Adrenal gland (tissue), 12 donors: ENCODE measurements around the gene ZNF396. TPM values are rescaled to one million over a fixed set of nuclear protein-coding genes. Genes with fewer than 3 reads are reported as not detected.

Source experiments
- DNase-seq, 7 donors: peaks; one replicate each; pipeline ENCODE4 v3.0.0-alpha.2; 2019 to 2020
- H3K27ac ChIP-seq, 5 donors: fragments of 200-600 bp; sonication (generic) in 4 of 5; 1 replicate in 3 of 5; 2 replicates in 2 of 5; pipeline versions ENCODE4 v1.5.1 to v1.8.0; 2016 to 2020; ENCODE audit warnings: mild to moderate bottlenecking in 1 of 5
- H3K27me3 ChIP-seq: fragments of 200-600 bp; 2 replicates; pipeline ENCODE4 v1.8.0; 2021
- H3K36me3 ChIP-seq, 2 donors: fragments of 200-600 bp; replicated peaks in 1 of 2; 1 replicate in 1 of 2; 2 replicates in 1 of 2; pipeline versions ENCODE4 v1.5.1 to v1.8.0; 2018 to 2022
- H3K4me1 ChIP-seq, 2 donors: fragments of 200-600 bp; replicated peaks in 1 of 2; 1 replicate in 1 of 2; 2 replicates in 1 of 2; pipeline versions ENCODE4 v1.5.1 to v1.8.0; 2018 to 2021
- H3K4me3 ChIP-seq, 4 donors: fragments of 200-600 bp; sonication (generic) in 3 of 4; one replicate each; pipeline ENCODE4 v1.5.1; 2016 to 2018
- H3K9me3 ChIP-seq, 3 donors: fragments of 200-600 bp; sonication (generic) in 1 of 3; replicated peaks in 1 of 3; 1 replicate in 2 of 3; 2 replicates in 1 of 3; pipeline versions ENCODE4 v1.5.1 to v1.8.0; 2016 to 2021
- CTCF ChIP-seq, 6 experiments: fragments of 450-650 bp in 4 of 6; fragments of 200-600 bp in 2 of 6; sonication (generic) in 1 of 6; IDR thresholded peaks; 1 replicate in 5 of 6; 2 replicates in 1 of 6; pipeline versions ENCODE4 v1.5.1 to v1.8.0; 2016 to 2021; ENCODE audit warnings: antibody characterized with exemption in 6 of 6, mild to moderate bottlenecking in 2 of 6, moderate library complexity in 1 of 6
- POLR2A ChIP-seq, 2 donors: fragments of 450-650 bp; IDR thresholded peaks; one replicate each; pipeline ENCODE4 v1.6.1; 2017; ENCODE audit warnings: antibody characterized with exemption in 2 of 2, mild to moderate bottlenecking in 2 of 2, moderate library complexity in 1 of 2
- WGBS, 4 donors: extraction: QIAGEN DNeasy Blood & Tissue Kit in 2 of 4; methylation state at CpG; one replicate each; pipeline versions ENCODE4 v1.1.5 to v1.1.7; 2013 to 2017; 5-methylcytosine and 5-hydroxymethylcytosine counted together
- intact Hi-C, 2 donors: fragments of 100-400 bp; cut with DNase I; formaldehyde crosslinking; loops; one replicate each; pipeline versions ENCODE4 v1.14.1 to v1.15.0; 2022 to 2023
- polyA plus RNA-seq, 3 donors: library from polyadenylated mRNA; stranded (reverse); fragments of 200-250 nt in 2 of 3; fragments of 350-450 nt in 1 of 3; fragmentation: Illumina TruSeq in 1 of 3; extraction: RNeasy Lipid Tissue Mini Kit (QIAGEN cat#74804) in 1 of 3; gene quantifications; one replicate each; pipeline ENCODE4 v1.2.3, GENCODE V29; 2013 to 2014
- total RNA-seq, 9 donors: library from RNA; depleted of rRNA in 4 of 9; stranded (reverse); fragments of >200 nt in 4 of 9; fragments of 120-200 nt in 1 of 9; fragmentation: NEBNext Ultra II Directional in 1 of 9; extraction: Animal tissue kit (Norgen Biotek cat#: 25700) in 1 of 9; gene quantifications; one replicate each; pipeline versions ENCODE4 v1.1.0 to v1.2.4, GENCODE V29; 2013 to 2023
- donor health status: healthy with polysubstance abuse.
- donor health status: Bipolar disorder and iron deficiency.
- donor health status: DM: yes; HTN: yes; CAD: no.
- donor health status: DM: no; HTN: no; CAD: no.
- donor health status: DM: no; HTN: no; CAD: no.
- donor health status: DM: yes; HTN: yes; CAD: no.

ZNF396 gene
- total and polyA plus RNA-seq, 12 donors, result 0.61 to 9.9 (median 3.7) TPM

DNA sequence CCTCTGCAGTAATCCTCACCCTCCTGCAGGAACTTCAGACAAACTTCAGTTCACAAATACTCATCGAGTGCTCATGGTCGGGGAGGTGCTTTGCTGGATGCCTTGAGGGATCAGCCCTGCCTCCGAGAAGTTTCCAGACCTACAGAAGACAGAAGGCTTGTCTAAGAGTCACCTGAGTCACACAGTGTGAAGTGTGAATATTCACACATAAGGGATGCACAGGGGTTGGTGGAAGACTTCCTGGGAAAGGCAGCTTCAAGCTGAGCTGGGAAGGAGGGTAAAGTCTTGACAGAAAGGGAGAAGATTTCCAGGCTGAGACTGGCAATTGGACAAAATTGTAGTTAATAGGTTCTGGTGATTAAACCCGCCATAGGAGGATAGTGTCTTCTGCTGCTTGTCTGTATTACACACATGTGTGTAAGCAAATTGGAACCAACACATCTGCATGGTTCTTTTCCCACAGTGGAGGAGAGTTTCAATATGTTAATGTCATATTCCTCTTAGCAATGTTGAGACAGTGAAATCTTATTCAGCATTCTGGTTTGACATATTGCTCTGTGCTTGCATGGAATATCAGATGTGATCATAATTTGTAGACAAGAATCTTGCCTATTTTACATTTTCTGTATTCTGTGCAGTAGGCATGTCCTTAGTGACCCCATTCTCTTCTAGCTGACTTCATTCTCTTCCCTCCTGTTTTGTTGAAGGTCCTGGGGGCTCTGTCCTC, 34.7 kb upstream of the ZNF396 start:
- H3K27ac ChIP-seq, result no peak overlapping the region
- H3K36me3 ChIP-seq, result no peaks in the 10 kb centered on the region
- 90 to 92% (median 90%) methylated on average over 2 to 4 of the region's 4 CpGs for WGBS, 4 donors
- no peak overlapping the region for H3K4me3 ChIP-seq
- H3K4me1 ChIP-seq, result peaks cover 0 to 10% of the 10 kb centered on the region in 2 donors
- DNase-seq, result no peak
- H3K9me3 ChIP-seq, result no peaks in the 10 kb centered on the region
- TF ChIP-seq POLR2A (IDR thresholded peaks at IDR 0.05), result no peak
- no peak for TF ChIP-seq CTCF (IDR thresholded peaks at IDR 0.05)
- intact Hi-C loops, result loop anchor here in 1 of 2 donors (10.0 kb wide), 1 partner anchor 163 kb away; no protein-coding TSS in a partner anchor
- no peaks in the 10 kb centered on the region for H3K27me3 ChIP-seq

DNA sequence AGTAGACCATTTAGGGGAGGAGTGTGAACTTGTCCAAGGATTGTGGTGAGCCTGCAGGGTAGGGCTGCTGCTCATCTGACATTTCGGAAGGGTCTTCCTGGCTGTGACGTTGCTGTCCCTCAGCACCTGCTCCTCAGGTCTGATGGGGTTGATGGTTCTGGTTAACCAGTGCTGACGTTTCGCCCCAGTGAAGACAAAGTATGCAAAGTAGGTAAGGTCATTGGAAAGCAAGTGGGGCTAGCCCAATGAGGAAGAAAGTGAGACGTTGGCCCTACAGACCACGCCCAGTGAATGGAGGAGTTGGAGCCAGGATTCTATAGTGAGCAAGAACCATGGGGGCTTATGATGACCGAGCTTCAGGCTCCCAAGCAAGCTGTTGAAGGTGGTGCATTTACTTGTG, 33.4 kb upstream of the ZNF396 start:
- no peak for TF ChIP-seq POLR2A (IDR thresholded peaks at IDR 0.05)
- TF ChIP-seq CTCF (IDR thresholded peaks at IDR 0.05), result no peak
- 71 to 89% (median 83%) methylated on average over 7 of the region's 7 CpGs for WGBS, 4 donors
- DNase-seq, result no peak
- Histone ChIP-seq H3K27me3 (no peaks in the 10 kb centered on the region), H3K4me3 (no peak overlapping the region), H3K27ac (no peak overlapping the region), H3K36me3 (no peaks in the 10 kb centered on the region), H3K9me3 (no peaks in the 10 kb centered on the region), H3K4me1 (peaks cover 0 to 2% of the 10 kb centered on the region in 2 donors)
- intact Hi-C loops, result loop anchor here in 1 of 2 donors (10.0 kb wide), 1 partner anchor 164 kb away; no protein-coding TSS in a partner anchor

- TF ChIP-seq CTCF (IDR thresholded peaks at IDR 0.05) (no peak), POLR2A (IDR thresholded peaks at IDR 0.05) (no peak)
- Histone ChIP-seq H3K4me3 (no peak overlapping the region), H3K36me3 (no peaks in the 10 kb centered on the region), H3K27ac (no peak overlapping the region), H3K9me3 (no peaks in the 10 kb centered on the region), H3K27me3 (no peaks in the 10 kb centered on the region), H3K4me1 (no peaks in the 10 kb centered on the region)
- intact Hi-C loops, result loop anchor here in 1 of 2 donors (5.0 to 10.0 kb wide), 3 partner anchors 87 to 535 kb away; partner anchors contain the start of gene INO80C
- WGBS, 4 donors, result 73 to 92% (median 83%) methylated on average over 3 of the region's 3 CpGs
- no peak for DNase-seq
Observed at GRCh38 chr18:35409911-35410310, 32.8 kb upstream of the ZNF396 start.

DNA sequence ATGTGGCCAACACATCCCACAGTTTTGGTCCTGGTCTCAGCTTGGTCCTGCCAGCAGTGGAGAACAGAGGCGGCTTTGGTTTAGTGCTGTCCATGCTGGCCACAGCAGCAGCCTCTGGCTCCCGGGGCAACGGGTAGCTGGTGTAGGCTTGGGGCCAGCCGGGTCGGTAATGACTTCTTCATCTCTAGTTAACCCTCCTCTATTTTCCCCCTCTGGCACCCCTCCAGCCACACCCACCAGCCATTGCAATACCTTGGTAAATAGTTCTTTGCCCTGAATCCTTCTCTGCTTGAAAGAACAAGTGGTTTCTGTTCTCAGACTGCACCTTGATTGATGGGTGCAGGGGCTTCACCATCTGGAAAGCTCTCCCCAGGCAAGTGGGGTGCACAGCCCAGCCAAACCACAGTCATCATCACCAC, 31.7 kb upstream of the ZNF396 start:
- no peaks in the 10 kb centered on the region for H3K4me1 ChIP-seq
- no peak for DNase-seq
- no peak overlapping the region for H3K27ac ChIP-seq
- H3K27me3 ChIP-seq, result no peaks in the 10 kb centered on the region
- no peaks in the 10 kb centered on the region for H3K36me3 ChIP-seq
- no peaks in the 10 kb centered on the region for H3K9me3 ChIP-seq
- H3K4me3 ChIP-seq, result no peak overlapping the region
- TF ChIP-seq CTCF (IDR thresholded peaks at IDR 0.05), result no peak
- intact Hi-C loops, result loop anchor here in 1 of 2 donors (5.0 to 10.0 kb wide), 2 partner anchors 88 to 536 kb away; partner anchors contain the start of gene INO80C
- WGBS, 4 donors, result 60 to 95% (median 87%) methylated on average over 2 to 5 of the region's 5 CpGs
